Panc1 (cell line): ENCODE data around the gene RAI14. TPM values are rescaled to one million over a fixed set of nuclear protein-coding genes. Genes with fewer than 3 reads are reported as not detected.

Experiments
- ATAC-seq: fragments of 200-7000 bp; cut with Tn5 transposase; 2 replicates; pipeline ENCODE4 v1.9.1; 2020; ENCODE audit warnings: mild to moderate bottlenecking, moderate library complexity
- BruUV-seq: library from RNA; stranded (reverse); fragments of 400-500 nt; replicated peaks from 2 replicates; lab custom pipeline; 2021; lab: Mats Ljungman, UMichigan
- CTCF ChIA-PET: fragments of 300-600 bp; sonication (Branson Sonifier 250); formaldehyde crosslinking; loops from one replicate; lab custom pipeline; 2022; ENCODE audit warnings: antibody characterized with exemption; lab: Charles Lee
- POLR2A ChIA-PET: fragments of 300-600 bp; sonication (Branson Sonifier 250); formaldehyde crosslinking; loops from one replicate; lab custom pipeline; 2022; ENCODE audit warnings: antibody characterized with exemption; lab: Charles Lee
- DNase-seq: peaks from one replicate; pipeline ENCODE4 v3.0.0-alpha.2; 2010; ENCODE audit warnings: low read depth, low spot score
- H3K27ac ChIP-seq: 2 replicates; pipeline ENCODE4 v1.5.1; 2011; ENCODE audit warnings: mild to moderate bottlenecking, low read length, inconsistent platforms
- H3K27me3 ChIP-seq: fragments of 200-500 bp; sonication (Bioruptor generic); 2 replicates; pipeline ENCODE4 v1.6.0; 2014; ENCODE audit warnings: low read length, inconsistent platforms; ENCODE audit not compliant: control insufficient read depth, insufficient read depth
- H3K36me3 ChIP-seq: fragments of 200-500 bp; sonication (Bioruptor generic); 2 replicates; pipeline ENCODE4 v1.5.1; 2014; ENCODE audit warnings: inconsistent platforms, mild to moderate bottlenecking, low read length, moderate library complexity; ENCODE audit not compliant: control insufficient read depth, insufficient read depth
- H3K4me1 ChIP-seq: 2 replicates; pipeline ENCODE4 v1.5.1; 2011; ENCODE audit warnings: inconsistent platforms, mild to moderate bottlenecking, low read length, moderate library complexity; ENCODE audit not compliant: control insufficient read depth, insufficient read depth
- H3K4me3 ChIP-seq, 2 experiments: 2 replicates each; pipeline ENCODE4 v1.5.1; 2011 to 2012; ENCODE audit warnings: low read depth in 2 of 2, low read length in 2 of 2, mild to moderate bottlenecking in 2 of 2, inconsistent platforms in 1 of 2, moderate library complexity in 1 of 2
- H3K9me3 ChIP-seq: fragments of 200-500 bp; sonication (Bioruptor generic); 2 replicates; pipeline ENCODE4 v1.5.1; 2014; ENCODE audit warnings: low read depth, mild to moderate bottlenecking, inconsistent platforms, low read length, moderate library complexity; ENCODE audit not compliant: control insufficient read depth, insufficient read depth
- CTCF ChIP-seq: fragments of 450-650 bp; IDR thresholded peaks from 2 replicates; pipeline ENCODE4 v1.5.1; 2017; ENCODE audit warnings: mild to moderate bottlenecking
- POLR2AphosphoS5 ChIP-seq: IDR thresholded peaks from 2 replicates; pipeline ENCODE4 v1.6.1; 2012; ENCODE audit warnings: mild to moderate bottlenecking, low read depth, low read length, moderate library complexity
- REST ChIP-seq, 2 experiments: IDR thresholded peaks; 2 replicates each; pipeline ENCODE4 v1.6.1; 2011 to 2012; ENCODE audit warnings: low read depth in 2 of 2, control low read depth in 1 of 2, low read length in 1 of 2, mild to moderate bottlenecking in 1 of 2, moderate library complexity in 1 of 2; ENCODE audit not compliant: insufficient read depth in 1 of 2
- SIN3A ChIP-seq: IDR thresholded peaks from 2 replicates; pipeline ENCODE4 v1.6.1; 2012; ENCODE audit warnings: low read depth, mild to moderate bottlenecking, low read length, moderate library complexity, borderline replicate concordance; ENCODE audit not compliant: insufficient read depth
- TCF7L2 ChIP-seq: IDR thresholded peaks from 2 replicates; pipeline ENCODE4 v1.6.1; 2011; ENCODE audit warnings: mild to moderate bottlenecking, low read depth, low read length, inconsistent platforms
- in situ Hi-C: cut with HindIII; loops from 2 replicates; pipeline ENCODE4 v1.10.0; 2016; ENCODE audit warnings: low sequenced_read_pairs, low pct_unique_long_range_greater_than_20kb
- intact Hi-C: fragments of 100-400 bp; cut with micrococcal nuclease; formaldehyde crosslinking; loops from one replicate; pipeline ENCODE4 v1.10.0; 2022; ENCODE audit not compliant: unreplicated experiment
- total RNA-seq: library from RNA; stranded (reverse); gene quantifications from one replicate; pipeline ENCODE4 v1.2.1, GENCODE V29; 2021; ENCODE audit not compliant: unreplicated experiment

The RAI14 gene
- total RNA-seq, 1 experiment from 2014 or later = 18.5 TPM

- in situ Hi-C loops = no loop called here
- H3K36me3 ChIP-seq = no peaks in the 10 kb centered on the region
Measured at GRCh38 chr5:34843497-34843896, 187.4 kb downstream of the RAI14 start.

GRCh38 chr5:34844106-34844505 lies 188.0 kb downstream of the RAI14 start:
- TF ChIP-seq POLR2AphosphoS5 = no peak
- TF ChIP-seq CTCF = no peak
- no peak for TF ChIP-seq SIN3A
- no peak for TF ChIP-seq TCF7L2
- TF ChIP-seq REST (IDR thresholded peaks at IDR 0.05; ENCODE audit: insufficient read depth in 1 of 2, low read depth in 2 of 2, low read length in 1 of 2) = no peak
- peaks cover 2% of the 10 kb centered on the region for H3K27me3 ChIP-seq
- no TSS peak for BruUV-seq
- in situ Hi-C loops (no loop called here), intact Hi-C loops (no loop called here)
- ChIA-PET POLR2A (no interaction called here), CTCF (no interaction called here)
- no peaks in the 10 kb centered on the region for H3K9me3 ChIP-seq
- no peak overlapping the region for H3K27ac ChIP-seq
- ATAC-seq (no peak), DNase-seq (no peak)
- no peaks in the 10 kb centered on the region for H3K36me3 ChIP-seq
- H3K4me1 ChIP-seq = no peaks in the 10 kb centered on the region
- no peak overlapping the region for H3K4me3 ChIP-seq

More at GRCh38 chr5:34843497-34843896, 187.4 kb downstream of the RAI14 start:
- ChIA-PET POLR2A (interaction anchor here (0.6 kb wide), 1 partner anchor 225 kb away, joined by 4 read pairs; no protein-coding TSS in a partner anchor), CTCF (no interaction called here)
- DNase-seq = no peak
- no TSS peak for BruUV-seq
- no peak for ATAC-seq
- Histone ChIP-seq H3K27me3 (peaks cover 2% of the 10 kb centered on the region), H3K4me3 (no peak overlapping the region), H3K9me3 (no peaks in the 10 kb centered on the region), H3K27ac (no peak overlapping the region), H3K4me1 (no peaks in the 10 kb centered on the region)
- TF ChIP-seq REST (IDR thresholded peaks at IDR 0.05; ENCODE audit: insufficient read depth in 1 of 2, low read depth in 2 of 2, low read length in 1 of 2) (no peak), SIN3A (no peak), TCF7L2 (no peak), CTCF (no peak), POLR2AphosphoS5 (no peak)
- intact Hi-C loops = no loop called here
